Activated CD8-positive, alpha-beta memory T cell treated with anti-CD3 and anti-CD28 coated beads for 4 hours (primary cell): ENCODE data around the gene SFXN2.
A peak's percentile ranks its signal among the peaks of the same experiment; 100 is the strongest.
"Not testable (repeated sequence)": the region's sequence is repeated elsewhere in the genome, so short reads cannot be mapped to it uniquely, and the experiment has no call there.

Source experiments
- DNase-seq, 2 donors: peaks; one replicate each; pipeline ENCODE4 v3.0.0-alpha.2; 2020; ENCODE audit warnings: low read depth in 2 of 2

The SFXN2 gene

DNA sequence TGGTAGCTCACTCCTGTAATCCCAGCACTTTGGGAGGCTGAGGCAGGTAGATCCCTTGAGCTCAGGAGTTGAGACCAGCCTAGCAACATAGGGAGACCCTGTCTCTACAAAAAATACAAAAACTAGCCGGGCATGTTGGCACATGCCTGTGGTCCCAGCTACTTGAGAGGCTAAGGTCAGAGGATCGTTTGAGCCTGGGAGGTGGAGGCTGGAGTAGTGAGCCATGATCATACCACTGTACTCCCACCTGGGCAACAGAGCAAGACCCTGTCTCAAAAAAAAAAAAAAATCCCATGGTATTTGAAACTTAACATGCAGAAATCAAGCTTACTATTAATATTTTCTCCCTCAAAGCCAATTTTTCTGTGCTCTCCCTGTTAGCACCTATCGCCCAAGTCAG lies 5.9 kb downstream of the SFXN2 start:
- no peak for DNase-seq

DNA sequence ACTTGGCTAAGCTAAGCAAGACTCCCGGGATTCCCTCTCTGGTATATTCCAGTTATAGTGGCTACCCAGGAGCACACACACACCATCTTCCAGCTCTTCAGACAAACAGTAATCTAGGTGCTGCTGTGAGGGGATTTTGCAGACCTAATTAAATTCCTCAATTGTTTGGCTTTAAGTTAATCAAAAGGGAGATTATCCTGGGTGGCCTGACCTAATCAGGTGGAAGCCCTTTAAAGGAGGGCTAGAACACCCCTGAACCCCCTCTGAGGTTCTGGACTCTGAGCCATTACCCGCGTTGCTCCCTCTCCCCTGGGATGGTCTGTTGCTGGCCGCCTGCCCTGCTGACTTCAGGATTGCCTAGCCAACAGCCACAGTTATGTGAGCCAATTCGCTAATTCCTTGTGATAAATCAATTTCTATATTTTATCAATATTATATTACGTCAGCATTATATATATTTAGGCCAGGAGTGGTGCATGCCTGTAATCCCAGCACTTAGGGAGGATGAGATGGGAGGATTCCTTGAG lies 6.4 kb downstream of the SFXN2 start:
- no peak for DNase-seq

DNA sequence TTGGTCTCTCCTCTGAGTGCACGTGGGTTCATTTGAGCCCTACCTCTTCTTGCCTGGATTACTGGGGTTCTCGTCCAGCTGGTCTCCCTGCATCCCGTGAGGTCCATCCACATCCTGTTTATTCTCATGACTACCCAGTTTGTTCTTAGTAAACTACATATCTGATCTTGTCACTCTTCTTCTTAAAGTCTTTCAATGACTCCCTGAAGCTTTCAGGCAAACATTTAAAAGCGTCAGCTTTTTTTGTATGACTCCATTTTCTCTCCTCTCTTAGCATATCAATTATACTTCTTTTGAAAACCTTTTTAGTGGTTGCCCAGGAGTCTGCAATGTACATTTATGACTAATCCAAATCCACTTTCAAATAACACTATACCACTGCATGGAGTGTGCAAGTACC lies 7.5 kb downstream of the SFXN2 start:
- no peak for DNase-seq

DNA sequence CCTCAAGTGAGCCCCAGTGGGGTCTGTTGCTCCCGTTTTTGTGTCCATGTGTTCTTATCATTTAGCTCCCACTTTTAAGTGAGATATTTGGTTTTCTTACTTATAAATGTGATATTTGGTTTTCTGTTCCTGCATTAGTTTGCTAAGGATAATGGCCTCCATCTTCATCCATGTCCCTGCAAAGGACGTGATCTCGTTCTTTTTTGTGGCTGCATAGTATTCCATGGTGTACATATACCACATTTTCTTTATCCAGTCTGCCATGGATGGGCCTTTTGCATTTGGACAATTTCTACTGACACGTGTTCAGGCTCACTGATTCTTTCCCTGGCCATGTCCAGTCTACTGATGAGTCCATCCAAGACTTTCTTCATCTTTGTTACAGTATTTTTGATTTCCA lies 9.6 kb downstream of the SFXN2 start:
- no peak for DNase-seq

DNA sequence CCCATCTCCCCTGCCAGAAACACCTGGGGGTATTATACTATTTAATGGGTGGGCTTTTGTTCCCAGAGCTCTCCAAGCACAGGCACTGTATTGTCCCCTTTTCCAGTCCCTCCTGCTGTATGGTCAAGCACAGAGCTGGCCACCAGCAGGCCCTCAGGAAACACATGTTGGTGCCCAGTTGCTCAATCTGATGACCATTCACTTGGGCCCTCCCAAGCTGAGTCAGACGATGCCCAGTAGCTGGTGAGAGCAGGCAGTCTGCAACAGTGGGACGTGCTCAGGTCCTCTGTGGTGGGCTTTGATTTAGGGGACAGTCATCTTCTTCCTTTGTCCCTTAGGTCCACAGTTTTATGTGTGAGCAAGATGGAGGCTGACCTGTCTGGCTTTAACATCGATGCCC lies 11.8 kb downstream of the SFXN2 start:
- DNase-seq: no peak

DNA sequence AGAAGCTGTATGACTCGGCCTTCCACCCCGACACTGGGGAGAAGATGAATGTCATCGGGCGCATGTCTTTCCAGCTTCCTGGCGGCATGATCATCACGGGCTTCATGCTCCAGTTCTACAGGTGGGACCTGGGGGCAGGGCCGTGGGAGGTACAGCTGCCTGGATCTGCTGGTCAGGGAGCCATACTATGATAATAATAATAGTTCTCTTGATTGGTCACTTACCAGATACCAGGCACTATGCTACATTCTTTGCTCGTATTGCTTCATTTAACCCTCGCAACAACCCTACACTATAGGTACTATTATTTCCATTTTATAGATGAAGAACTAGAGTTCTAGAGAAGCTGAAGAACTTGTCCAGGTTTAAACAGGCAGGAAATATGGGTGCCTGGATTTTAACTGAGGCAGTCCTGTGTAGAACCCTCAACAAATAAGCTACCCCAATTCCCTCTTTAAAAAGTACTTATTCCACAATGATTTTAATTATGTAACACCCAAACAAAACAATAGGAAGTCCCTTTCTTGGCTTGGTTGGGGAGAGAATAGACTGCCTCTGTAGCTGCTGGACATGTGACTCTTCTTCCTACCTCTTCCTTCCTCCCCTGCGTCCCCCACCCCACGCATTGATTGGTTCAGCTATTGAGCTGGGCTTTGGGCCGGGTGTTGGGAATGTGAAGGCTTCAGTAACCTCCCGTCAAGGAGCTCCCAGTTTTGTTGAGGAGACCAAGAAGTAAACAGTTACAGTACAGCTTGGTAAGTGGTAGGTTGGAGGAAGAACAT lies 12.8 kb downstream of the SFXN2 start:
- DNase-seq: no peak

DNA sequence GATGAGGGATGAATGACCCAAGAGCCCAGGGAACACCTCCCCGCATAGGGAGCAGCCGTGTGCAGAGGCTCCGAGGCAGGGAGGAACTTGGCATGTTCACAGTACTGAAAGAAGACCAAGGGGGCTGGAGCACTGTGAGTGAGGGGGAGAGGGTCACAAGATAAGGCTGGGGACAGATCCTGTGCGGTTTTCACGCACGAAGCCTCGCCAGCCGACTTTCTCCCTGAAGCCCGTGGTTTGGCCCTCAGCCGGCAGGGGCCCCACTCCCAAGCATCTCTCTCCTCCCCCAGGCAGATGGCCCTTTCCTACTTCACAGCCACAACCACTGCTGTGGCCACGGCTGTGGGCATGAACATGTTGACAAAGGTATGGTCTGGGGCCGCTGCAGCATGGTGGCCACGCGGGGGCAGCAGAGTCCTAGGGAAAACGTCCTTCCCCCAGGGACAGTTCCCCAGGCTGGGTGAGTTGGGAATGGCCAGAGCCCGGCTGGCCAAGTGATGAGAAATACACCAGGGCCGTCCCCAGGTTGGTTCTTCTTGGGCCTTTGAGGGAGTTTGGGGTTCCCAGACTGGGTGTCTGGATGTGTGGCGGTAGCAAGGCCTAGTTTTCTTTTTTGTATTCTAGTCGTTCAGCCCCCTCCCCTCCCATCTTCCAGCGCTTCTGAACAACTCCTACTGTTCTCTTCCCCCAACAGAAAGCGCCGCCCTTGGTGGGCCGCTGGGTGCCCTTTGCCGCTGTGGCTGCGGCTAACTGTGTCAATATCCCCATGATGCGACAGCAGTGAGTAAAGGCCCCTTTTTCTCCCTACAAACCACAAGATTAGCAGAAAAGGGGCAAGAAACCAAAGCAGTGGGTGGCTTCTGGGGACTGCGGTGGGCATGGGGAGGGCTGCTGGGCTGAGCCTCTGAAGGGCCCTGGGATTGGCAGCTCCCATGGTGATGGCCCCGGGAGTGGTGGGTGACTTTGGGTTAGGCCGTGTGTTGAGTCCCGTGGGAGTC lies 14.9 kb downstream of the SFXN2 start:
- peak in 1 of 2 donors; percentile 27 for DNase-seq

DNA sequence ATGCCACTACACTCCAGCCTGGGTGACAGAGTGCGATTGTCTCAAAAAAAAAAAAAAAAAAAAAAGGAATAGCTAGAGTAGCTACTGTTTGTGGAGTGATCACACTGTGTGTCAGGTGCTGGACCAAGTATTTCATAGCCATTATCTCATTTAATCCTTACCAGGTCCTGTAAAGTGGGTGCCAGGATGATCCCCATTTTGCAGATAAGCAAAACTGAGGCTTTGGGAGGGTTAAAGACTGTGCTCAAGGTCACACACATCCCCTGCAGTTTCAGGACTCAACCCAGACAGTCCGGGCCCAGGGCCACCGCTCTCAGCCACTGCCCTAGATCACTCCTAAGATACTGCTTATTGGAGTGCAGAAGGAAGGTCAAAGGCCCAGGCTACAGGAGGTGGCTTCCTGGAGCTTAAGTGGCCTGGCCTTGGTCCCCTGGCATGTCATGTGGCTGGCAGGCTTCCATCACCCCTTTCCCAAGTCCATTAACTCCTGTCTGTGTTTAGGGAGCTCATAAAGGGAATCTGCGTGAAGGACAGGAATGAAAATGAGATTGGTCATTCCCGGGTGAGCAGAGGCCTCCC lies 16.9 kb downstream of the SFXN2 start:
- no peak for DNase-seq

DNA sequence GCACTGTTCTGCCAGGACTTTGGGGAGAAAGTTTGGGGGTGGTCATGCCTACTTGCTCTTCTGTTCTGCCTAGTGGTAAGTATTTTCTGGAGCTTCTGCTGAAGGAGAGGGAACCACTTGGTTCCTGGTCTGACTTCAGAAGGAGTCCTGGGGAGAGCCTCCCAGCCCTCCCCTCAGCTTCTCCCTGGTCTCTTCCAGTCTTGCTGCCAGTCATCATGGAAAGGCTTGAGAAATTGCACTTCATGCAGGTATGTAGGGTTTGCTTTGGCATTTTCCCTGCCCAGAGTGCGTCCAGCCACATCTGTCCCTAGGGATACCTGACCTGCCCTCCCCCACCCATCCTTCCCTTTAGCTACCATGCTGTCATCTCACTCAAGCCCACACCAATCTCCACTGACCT lies 18.2 kb downstream of the SFXN2 start:
- no peak for DNase-seq

DNA sequence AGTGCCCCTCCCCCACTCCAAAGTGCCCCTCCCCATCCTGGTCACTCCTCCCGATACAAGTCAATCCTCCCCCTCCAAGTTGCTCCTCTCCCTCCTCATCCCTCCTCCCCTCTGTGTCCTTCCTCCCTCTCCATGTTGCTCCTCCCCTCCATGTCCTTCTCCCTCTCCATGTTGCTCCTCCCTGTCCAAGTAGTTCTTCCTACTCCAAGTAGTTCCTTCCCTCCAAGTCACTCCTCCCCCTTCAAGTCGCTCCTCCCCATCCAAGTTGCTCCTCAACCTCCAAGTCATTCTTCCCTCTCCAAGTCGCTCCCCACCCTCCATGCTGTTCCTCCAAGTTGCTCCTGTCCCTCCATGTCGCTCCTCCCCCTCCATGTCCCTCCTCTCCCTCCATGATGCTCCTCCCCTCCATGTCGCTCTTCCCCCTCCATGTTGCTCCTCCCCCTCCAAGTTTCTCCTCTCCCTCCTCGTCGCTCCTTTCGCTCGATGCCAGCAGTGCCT lies 20.7 kb downstream of the SFXN2 start:
- DNase-seq: no peak

DNA sequence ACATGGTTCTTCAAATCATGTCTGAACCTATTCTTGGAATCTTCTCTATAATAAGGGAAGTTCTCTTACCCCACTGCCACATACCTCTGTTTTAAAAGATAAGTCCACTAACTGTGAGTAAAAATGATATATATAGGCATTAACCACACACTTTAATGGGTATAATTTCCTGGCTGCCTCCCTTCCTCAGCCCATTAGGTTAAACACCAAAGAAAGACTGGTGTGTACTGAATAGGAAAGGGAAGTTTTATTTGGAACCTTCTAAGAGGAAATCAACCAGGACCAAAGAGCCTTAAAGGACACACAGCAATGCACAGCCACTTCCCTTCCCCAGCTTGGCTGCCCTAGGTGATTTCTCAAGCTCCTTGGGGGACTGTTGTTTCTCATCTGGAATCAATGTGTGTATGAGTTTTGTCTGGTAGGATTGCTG lies 24.3 kb downstream of the SFXN2 start:
- DNase-seq: no peak

DNA sequence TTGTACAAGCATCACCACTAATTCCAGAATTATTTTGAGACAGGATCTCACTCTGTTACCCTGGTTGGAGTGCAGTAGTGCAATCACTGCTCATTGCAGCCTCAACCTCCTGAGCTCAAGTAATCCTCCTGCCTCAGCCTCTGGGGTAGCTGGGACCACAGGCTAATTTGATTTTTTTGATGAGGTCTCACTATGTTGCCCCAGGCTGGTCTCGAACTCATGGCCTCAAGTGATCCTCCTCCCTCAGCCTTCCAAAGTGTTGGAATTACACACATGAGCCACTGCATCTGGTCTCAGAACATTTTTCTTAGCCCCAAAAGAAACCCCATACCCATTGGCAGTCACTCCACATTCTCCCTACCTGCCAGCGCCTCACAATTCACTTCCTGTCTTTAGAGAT lies 25.8 kb downstream of the SFXN2 start:
- DNase-seq: no peak

DNA sequence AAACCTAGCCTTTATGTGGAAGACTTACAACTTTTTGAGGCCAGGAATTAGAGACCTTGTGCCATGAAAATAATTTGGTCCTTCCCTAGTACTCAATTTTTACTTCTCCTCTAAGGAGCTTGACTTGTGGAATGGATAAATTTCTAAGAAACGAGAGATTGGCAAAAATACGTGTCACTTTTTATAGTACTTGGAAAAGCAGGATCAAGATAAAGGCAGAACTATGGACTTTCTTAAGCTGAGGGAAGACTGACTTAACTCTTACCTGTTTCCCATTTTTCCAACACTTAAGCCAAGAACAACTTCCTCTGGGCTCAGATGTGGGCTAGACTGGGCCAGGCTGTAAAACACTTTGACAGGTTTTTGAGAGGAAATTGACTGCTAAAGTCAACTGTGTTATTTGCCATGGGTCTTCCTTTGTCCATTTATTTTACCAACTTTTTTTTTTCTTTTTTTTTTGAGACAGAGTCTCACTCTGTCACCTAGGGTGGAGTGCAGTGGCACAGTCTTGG lies 27.3 kb downstream of the SFXN2 start:
- no peak for DNase-seq

DNA sequence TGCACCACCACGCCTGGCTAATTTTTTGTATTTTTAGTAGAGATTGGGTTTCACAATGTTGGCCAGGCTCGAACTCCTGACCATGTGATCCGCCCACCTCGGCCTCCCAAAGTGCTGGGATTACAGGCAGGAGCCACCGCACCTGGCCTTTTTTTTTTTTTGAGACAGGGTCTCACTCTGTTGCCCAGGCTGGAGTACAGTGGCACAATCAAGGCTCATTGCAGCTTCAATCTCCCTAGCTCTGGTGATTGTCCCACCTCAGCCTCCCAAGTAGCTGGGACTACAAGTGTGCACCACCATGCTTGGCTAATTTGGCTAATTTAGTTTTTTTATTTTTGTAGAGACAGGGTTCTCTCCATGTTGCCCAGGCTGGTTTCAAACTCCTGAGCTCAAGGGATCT lies 27.9 kb downstream of the SFXN2 start:
- DNase-seq: not testable (repeated sequence)

DNA sequence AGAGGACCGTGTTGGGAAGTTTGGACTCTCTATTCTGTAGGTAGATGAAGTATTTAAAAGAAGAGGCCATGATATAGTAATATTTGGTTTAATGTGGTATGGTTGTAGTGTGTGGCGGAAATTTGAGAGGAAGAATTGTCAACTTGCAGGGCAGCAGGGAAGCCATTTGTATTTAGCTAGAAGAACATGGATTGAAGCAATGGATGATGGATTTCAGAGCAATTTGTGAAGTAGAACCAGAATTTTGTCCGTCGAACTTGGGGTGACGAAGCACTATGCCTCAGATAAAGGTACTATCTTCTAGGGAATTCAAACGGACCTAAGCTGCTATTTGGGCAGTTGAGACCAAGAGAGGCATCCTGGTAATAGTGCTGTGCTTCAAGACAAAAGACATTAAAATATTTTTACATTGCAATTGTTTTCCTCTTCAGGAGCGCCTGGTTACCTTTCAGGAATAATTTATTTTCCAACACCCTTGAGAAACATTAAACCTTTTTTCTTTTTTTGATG lies 28.7 kb downstream of the SFXN2 start:
- DNase-seq: no peak

DNA sequence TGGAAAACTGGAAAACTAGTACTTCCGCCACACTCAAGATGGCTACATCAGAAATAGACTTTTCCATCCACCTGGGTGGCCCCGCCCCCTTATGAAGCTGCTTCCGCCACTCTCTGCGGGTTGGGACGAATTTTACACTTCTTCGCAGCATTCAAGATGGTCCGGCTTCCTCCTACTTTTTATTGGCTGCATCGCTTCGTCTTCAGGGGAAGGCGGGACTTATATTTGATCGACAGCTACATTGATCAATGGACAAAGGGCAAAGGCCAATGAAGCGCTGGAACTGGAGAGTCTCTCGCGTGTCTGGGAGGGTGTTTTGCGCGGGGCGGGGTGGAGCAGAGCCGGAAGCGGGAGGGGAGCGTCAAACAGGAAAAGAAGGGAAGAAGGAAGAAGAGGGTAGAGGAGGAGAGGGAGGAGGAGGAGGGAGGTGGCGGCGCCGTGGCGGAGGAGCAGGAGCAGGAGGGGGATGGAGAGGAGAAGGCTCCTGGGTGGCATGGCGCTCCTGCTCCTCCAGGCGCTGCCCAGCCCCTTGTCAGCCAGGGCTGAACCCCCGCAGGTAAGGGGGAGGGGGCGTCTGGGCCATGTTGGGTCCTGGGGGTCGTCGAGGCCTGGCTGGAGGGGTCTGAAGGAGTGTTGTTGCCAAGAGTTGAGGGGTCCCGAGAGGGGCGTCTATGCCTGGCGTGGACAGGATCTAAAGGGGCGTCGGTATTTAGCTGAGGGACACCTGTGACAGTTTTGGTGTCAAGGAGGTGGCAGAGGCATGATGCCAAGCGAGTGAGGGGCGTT lies 29.3 kb downstream of the SFXN2 start, which contains the start of gene WBP1L:
Gene WBP1L (plus strand): TSS at position 361 of the 786 bp plus-strand sequence. CDS start 106 bp downstream, at position 467.
- DNase-seq: peak; percentile 92 to 93

DNA sequence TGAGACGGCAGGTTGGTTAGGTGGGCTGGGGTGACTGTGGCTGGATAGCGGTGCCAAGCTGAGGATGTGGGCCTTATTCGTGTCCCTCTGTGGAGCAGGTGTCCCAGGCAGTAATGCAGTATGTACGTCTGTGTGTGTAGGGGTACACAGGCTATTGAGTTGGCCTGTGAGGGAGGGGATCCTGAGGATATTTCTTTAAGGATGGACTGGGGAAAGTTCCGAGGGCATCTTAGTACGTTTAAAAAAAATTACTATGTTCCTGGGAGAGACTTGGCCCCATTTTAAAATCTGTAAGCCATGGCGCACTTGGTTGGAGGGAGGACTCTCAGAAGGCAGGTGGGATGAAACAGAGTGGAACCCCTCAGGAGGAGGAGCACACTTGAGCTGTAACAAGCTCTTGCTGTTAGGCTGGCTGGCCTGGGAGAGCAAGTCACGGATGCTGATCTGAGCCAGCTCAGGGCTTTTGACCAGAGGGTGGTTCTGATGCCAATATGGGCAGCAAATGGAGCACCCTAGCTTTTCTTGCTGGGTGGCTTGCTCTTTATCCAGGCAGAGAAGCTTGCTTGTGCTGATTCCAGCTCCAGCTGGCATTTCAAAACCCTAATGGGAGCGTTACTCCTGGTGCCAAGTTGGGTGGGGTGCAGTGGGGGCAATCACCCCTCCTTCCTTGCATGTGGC lies 30.1 kb downstream of the SFXN2 start:
- DNase-seq: no peak

DNA sequence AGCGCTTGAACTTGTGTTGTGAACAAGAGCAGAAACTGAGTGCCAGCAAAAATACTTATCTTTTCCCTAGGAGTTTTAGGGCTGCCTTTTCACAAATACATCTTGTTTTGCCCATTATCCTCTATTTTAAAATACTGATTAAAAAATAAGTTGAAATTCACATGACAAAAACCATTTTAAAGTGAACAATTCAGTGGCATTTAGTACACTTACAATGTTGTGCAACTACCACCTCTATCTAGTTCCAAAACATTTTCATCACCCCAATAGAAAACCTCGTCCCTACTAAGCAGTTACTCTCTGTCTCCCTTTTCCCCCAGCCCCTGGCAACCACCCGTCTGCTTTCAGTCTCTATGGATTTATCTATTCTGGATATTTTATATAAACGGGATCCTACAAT lies 30.7 kb downstream of the SFXN2 start:
- no peak for DNase-seq

DNA sequence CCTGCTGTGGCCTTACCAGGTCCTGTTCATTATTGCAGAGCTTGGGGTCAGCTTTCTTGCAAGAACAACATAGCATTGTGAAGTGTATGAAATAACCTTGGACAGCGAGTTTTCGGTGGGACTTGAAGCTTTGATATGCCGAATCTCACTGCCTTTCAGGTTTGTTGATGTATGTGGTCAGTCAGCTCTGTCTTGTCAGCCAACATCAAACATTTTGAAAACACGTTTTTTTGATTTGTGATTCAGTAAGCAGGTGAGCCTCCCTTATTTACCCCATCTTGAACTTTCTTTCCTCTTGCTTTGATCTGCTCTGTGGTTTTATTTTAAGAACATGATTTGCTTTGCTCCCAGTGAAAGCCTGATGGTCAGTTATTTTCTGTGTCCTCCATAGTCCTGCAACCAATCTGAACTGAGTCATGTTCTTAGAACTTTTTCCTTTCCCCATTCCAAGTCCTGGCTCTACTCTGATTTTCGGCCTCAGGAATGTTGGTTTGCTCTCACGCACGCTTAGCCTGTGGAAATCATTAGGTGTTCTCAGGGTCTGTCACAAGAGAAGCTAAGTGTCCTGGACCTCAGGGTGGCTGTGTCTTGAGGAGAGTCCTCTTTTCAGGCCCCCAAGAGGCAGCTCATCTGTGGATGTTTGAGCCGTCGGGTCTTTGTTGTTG lies 38.0 kb downstream of the SFXN2 start:
- no peak for DNase-seq
